Left hindlimb (tissue), 1 donor: ENCODE data around the gene SLC38A10.

Experiments
- DNase-seq: peaks from one replicate; pipeline ENCODE4 v3.0.0-alpha.2; 2018

SLC38A10 gene

DNA sequence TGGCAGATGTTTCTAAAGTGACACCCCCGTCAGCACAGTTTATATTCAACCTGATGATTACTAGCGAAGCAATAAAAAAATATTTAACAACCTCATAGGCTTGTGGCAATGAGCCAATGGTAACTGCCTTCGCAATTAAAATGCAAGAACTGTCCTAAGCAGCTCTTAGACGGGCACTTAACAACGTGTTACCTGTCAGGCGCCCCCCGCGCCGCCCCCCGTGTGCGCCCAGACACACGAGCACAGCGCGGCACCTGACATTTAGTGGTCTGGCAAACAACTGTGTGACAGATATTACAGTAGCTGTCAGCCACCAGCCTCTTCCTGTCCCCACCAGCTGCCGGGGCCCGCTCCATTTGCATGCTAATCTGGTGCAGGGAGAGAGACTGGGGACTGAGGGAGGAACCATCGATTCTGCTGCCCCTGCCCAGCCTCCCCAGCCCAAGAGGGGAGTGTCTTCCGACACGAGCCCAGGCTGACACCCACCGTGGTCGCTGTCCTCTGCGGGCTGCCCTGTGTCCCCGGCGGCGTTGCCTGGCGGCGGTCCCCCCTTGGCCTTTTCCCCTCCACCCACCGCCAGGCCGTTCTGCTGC lies 43.3 kb downstream of the SLC38A10 start:
- DNase-seq = no peak

- DNase-seq = peak; percentile 64
Observed at GRCh38 chr17:81251094-81251708, 43.9 kb downstream of the SLC38A10 start.

DNA sequence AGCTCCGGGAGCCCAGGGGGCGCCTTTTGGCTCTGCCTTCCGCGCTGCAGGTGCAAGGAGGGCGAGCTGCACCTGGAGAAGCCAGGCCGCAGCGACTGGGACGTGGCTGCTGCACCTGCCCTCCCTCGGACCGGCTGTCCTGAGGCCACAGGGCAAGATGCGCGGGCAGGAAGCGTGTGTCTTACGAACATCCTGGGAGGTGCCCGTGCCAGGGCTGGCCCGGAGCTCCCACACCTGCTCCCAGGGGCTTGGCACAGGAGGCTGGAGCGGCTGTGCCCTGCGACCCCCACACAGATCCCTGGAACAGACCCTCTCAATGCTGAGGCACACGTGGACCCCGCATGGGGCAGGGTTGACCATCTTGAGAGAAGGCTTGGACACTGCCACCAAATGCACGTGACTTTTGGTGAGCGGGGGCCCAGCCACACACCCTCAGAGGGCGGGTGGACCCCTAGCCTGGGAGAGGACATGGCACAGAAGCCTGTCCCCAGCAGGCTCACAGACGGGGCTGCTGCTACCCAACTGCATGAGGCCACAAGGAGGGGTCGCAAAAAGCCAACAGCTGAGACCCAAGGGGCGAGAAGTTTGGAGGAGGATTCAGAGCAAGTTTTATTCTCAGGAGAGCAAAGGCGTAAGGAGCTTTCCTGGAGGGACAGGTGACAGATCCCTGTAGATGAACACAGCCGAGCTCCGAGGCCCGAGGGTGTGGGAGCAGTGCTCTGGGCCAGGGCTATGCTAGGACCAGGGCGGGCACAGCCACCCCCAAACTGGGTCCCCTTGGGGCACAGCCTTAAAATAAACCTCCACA lies 44.6 kb downstream of the SLC38A10 start:
- no peak for DNase-seq

- no peak for DNase-seq
Observed at GRCh38 chr17:81249223-81250040, 45.7 kb downstream of the SLC38A10 start.

GRCh38 chr17:81248649-81249048 lies 46.5 kb downstream of the SLC38A10 start:
- no peak for DNase-seq

GRCh38 chr17:81247339-81247990 lies 47.6 kb downstream of the SLC38A10 start:
- no peak for DNase-seq

DNA sequence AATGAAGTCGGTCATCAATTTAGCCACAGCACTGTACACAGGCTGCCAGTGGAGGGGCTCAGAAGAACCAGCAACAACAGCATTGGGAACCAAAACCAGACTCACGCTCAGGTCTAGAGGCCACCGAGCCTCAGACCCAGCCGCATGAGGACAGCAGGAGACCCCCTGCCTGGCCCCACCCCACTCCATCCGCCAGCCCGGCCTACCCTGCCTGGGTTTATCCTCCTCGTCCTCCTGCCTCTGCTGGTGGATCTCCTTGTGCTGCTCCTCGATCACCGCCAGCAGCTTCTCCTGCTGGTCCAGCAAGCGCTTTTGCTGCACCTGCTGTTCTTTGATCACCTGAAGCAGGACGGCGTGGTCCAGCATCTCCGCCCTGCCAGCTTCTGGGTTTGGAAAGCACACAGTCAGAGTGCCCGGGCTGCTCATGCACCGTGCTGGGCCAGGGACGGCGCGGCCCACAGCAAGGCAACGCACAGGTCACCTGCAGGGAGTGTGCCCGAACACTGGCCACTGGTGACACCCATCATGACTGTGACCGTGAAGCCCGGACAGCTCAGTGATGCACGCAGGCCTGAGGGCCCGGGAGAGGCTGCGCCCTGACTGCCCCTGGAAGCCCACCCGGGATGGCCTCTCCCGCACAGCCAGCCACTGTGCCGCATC lies 48.3 kb downstream of the SLC38A10 start:
- no peak for DNase-seq

- DNase-seq = no peak
Observed at GRCh38 chr17:81246343-81246670, 48.8 kb downstream of the SLC38A10 start.

DNA sequence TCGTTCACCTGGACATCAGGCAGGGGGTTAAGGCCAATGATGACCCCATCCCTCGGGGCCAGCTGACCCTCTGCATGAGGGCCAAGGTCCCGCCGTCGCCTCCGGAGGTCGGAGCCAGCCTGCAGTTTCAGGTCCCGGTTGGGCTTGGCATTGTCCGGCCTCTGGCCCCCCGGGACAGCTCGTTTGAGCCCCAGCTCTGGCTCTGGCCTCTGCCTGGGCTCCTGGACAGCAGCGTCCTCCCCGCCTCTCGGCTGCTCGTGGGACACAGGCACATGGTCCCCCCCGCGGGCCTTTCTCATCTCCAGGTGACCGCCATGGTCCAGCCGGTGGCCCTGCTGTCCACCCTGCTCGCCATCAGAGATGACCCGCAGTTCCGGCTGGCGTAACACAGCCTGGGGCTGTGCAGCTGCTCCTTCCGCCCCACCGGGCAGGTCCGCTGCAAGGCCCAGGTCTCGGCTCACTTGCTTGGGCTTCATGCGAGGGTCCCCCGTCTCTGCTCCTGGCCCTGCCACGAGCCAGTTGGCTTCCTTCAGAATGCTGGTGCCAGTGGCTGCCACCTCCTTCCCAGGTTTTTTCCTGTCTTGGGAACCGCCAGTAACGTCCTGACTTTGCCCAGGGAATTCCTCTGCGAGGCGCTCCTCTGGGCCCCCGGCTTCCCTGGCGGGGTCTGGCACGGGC lies 49.3 kb downstream of the SLC38A10 start:
- DNase-seq = no peak

DNA sequence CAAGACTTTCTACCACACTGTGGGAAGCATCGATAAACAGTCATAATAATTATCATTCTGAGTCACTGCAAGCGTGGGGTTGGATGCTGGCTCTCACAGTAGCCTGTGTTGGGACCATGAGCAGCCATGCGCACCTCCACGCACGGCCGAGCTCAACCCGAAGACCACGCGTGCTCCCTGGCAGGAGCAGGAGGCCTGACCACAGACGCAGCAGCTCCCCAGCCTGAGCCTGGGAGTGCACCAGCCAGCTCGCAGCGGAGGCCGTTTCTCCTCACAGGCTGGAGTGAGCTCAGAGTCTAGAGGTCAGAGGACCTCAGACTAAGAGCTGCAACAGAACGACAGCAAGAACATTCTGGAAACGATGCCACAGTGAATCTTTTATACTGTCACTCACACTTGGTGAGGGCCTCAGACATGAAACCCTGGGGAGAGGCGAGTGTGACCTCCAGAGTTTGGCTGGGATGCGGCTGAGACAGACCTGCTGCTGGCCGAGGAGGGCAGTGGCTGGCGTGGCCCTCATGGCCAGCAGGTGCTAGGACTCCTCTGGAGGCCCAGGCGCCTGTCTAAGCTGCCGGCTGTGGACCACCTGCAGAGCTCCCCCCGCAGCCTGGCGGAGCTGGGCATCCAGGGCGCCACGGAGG lies 50.0 kb downstream of the SLC38A10 start:
- no peak for DNase-seq

- no peak for DNase-seq
Observed at GRCh38 chr17:81244358-81245023, 50.6 kb downstream of the SLC38A10 start.

- DNase-seq = no peak
Observed at GRCh38 chr17:81243333-81243664, 51.8 kb downstream of the SLC38A10 start.

- no peak for DNase-seq
Observed at GRCh38 chr17:81242421-81243332, 52.4 kb downstream of the SLC38A10 start.

GRCh38 chr17:81241648-81242420 lies 53.3 kb downstream of the SLC38A10 start:
- no peak for DNase-seq

- no peak for DNase-seq
Observed at GRCh38 chr17:81241203-81241602, 53.9 kb downstream of the SLC38A10 start.

GRCh38 chr17:81240761-81241160 lies 54.3 kb downstream of the SLC38A10 start:
- DNase-seq = no peak

DNA sequence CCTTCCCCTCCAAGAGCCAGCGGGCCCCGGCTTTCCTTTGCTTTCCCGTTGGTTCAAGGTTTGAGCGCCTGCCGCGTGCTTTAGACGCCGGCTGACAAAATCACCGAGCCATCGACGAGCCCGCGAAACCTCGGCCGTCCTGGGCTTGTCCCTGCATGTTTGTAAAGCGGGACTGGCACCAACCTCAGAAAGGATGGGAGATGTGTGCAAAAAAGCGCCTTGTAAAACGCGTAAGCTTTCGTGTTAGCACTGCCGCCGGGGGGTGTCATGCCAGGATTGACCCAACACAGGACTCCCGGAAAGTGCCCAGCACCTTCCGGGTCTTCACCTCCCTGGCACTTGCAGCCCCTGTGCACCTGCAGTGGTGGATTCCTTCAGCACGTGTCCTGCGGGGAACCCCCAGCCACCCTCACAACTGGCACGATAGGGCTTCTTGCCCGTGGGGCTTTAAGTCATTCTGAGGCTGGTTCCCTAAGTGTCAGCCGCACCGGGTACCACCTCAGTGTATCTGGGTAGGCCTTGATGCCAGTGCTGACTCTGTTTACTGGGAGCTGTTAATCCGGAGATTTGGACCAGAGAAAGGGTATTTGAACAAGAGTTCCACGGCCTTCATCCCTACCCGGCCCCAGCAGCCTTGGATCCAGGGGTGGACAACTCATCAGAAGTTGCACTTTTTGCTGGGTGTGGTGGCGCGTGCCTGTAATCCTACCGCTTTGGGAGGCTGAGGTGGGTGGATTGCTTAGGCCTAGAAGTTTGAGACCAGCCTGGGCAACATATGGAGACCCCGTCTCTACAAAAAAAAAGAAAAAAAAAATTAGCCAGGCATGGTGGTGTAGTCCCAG lies 55.2 kb downstream of the SLC38A10 start:
- DNase-seq = no peak
